ENCODE data around the gene CACNA1C.

Gene CACNA1C

GRCh38 chr12:2636741-2637340, 584.1 kb downstream of the CACNA1C start:
- no peak for TF ChIP-seq CTCF (IDR thresholded peaks at IDR 0.05; ENCODE audit: extremely low read depth, missing control alignments)
- no peak for DNase-seq (ENCODE audit: low spot score)

GRCh38 chr12:2637371-2637770, 584.6 kb downstream of the CACNA1C start:
- TF ChIP-seq CTCF (IDR thresholded peaks at IDR 0.05; ENCODE audit: extremely low read depth, missing control alignments), result no peak
- DNase-seq (ENCODE audit: low spot score), result no peak

GRCh38 chr12:2638273-2639019, 585.7 kb downstream of the CACNA1C start:
- no peak for DNase-seq (ENCODE audit: low spot score)
- no peak for TF ChIP-seq CTCF (IDR thresholded peaks at IDR 0.05; ENCODE audit: extremely low read depth, missing control alignments)

- no peak for DNase-seq (ENCODE audit: low spot score)
Measured at GRCh38 chr12:2639020-2639298, 586.2 kb downstream of the CACNA1C start.

GRCh38 chr12:2640281-2640680, 587.5 kb downstream of the CACNA1C start:
- no peak for TF ChIP-seq CTCF (IDR thresholded peaks at IDR 0.05; ENCODE audit: extremely low read depth, missing control alignments)
- DNase-seq (ENCODE audit: low spot score), result no peak

More at GRCh38 chr12:2639020-2639298, 586.2 kb downstream of the CACNA1C start:
- no peak for TF ChIP-seq CTCF (IDR thresholded peaks at IDR 0.05; ENCODE audit: extremely low read depth, missing control alignments)

- DNase-seq (ENCODE audit: low spot score), result no peak
- no peak for TF ChIP-seq CTCF (IDR thresholded peaks at IDR 0.05; ENCODE audit: extremely low read depth, missing control alignments)
Measured at GRCh38 chr12:2640709-2641108, 587.9 kb downstream of the CACNA1C start.

- DNase-seq (ENCODE audit: low spot score), result no peak
- TF ChIP-seq CTCF (IDR thresholded peaks at IDR 0.05; ENCODE audit: extremely low read depth, missing control alignments), result no peak
Measured at GRCh38 chr12:2641207-2641606, 588.4 kb downstream of the CACNA1C start.

All from GM20000 (cell line).